ENCODE data around the gene CCDC12.

DNA sequence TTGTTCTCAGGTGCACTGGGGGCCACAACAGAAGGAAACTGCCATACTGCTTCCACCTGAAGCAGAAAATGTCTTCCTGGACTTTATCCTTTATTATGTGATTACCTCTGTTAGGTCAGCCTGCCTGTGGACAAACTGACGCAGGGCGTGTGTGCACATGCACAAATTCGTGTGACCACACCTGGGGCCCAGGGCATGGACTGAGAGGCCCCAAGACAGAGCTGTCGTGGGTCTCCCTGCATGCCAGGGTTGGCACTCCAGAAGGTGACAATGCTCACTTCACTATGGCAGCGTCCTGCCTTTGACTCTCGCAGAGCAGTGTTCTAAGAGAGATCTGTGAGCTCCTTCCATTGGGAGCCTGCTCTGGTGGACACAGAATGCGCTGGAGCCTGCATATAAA lies 34.5 kb downstream of the CCDC12 start:
- no peak for TF ChIP-seq ISL1 (CRISPR knock-in tag; IDR thresholded peaks at IDR 0.05)
- TF ChIP-seq ZNF70 (CRISPR knock-in tag; IDR thresholded peaks at IDR 0.05) = no peak
- no peak for TF ChIP-seq ARNTL (CRISPR knock-in tag; IDR thresholded peaks at IDR 0.05; ENCODE audit: borderline replicate concordance, low read depth)
- TF ChIP-seq, protein P1, sequence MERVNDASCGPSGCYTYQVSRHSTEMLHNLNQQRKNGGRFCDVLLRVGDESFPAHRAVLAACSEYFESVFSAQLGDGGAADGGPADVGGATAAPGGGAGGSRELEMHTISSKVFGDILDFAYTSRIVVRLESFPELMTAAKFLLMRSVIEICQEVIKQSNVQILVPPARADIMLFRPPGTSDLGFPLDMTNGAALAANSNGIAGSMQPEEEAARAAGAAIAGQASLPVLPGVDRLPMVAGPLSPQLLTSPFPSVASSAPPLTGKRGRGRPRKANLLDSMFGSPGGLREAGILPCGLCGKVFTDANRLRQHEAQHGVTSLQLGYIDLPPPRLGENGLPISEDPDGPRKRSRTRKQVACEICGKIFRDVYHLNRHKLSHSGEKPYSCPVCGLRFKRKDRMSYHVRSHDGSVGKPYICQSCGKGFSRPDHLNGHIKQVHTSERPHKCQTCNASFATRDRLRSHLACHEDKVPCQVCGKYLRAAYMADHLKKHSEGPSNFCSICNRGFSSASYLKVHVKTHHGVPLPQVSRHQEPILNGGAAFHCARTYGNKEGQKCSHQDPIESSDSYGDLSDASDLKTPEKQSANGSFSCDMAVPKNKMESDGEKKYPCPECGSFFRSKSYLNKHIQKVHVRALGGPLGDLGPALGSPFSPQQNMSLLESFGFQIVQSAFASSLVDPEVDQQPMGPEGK (CRISPR knock-in tag; IDR thresholded peaks at IDR 0.05; ENCODE audit: borderline replicate concordance) = no peak
- TF ChIP-seq CSDC2 (CRISPR knock-in tag; IDR thresholded peaks at IDR 0.05) = no peak
- no peak for TF ChIP-seq TOX (CRISPR knock-in tag; IDR thresholded peaks at IDR 0.05; ENCODE audit: borderline replicate concordance)
- TF ChIP-seq ESRRG (CRISPR knock-in tag; IDR thresholded peaks at IDR 0.05) = no peak
- TF ChIP-seq ZNF8 (CRISPR knock-in tag; IDR thresholded peaks at IDR 0.05) = no peak
- no peak for TF ChIP-seq PPARA (CRISPR knock-in tag; IDR thresholded peaks at IDR 0.05; ENCODE audit: borderline replicate concordance)
- TF ChIP-seq, protein P2, sequence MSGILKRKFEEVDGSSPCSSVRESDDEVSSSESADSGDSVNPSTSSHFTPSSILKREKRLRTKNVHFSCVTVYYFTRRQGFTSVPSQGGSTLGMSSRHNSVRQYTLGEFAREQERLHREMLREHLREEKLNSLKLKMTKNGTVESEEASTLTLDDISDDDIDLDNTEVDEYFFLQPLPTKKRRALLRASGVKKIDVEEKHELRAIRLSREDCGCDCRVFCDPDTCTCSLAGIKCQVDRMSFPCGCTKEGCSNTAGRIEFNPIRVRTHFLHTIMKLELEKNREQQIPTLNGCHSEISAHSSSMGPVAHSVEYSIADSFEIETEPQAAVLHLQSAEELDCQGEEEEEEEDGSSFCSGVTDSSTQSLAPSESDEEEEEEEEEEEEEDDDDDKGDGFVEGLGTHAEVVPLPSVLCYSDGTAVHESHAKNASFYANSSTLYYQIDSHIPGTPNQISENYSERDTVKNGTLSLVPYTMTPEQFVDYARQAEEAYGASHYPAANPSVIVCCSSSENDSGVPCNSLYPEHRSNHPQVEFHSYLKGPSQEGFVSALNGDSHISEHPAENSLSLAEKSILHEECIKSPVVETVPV (CRISPR knock-in tag; IDR thresholded peaks at IDR 0.05) = no peak

All from SK-N-SH treated with all-trans-retinoic acid at 6 μM for 48 hours (cell line).